GM10248 (cell line): Measurements from ENCODE around the gene WDR77.

ENCODE experiments used
- CTCF ChIA-PET: fragments of 300-600 bp; sonication (Branson Sonifier 250); formaldehyde crosslinking; extraction: SDS; loops from one replicate; lab custom pipeline; 2021; ENCODE audit warnings: antibody characterized with exemption; lab: Yijun Ruan, JAX
- POLR2A ChIA-PET: fragments of 350-650 bp; sonication (Branson Sonifier 250); formaldehyde crosslinking; extraction: SDS; loops from one replicate; lab custom pipeline; 2020; ENCODE audit warnings: antibody characterized with exemption; lab: Yijun Ruan, JAX
- DNase-seq: peaks from one replicate; pipeline ENCODE4 v3.0.0; 2012; ENCODE audit errors: extremely low spot score
- TF ChIP-seq, protein P1 (sequence below): IDR thresholded peaks from 2 replicates; pipeline ENCODE4 v1.5.1; 2012; ENCODE audit warnings: mild to moderate bottlenecking, low read depth; ENCODE audit errors: extremely low read depth, missing control alignments, control extremely low read depth

The WDR77 gene

GRCh38 chr1:111439461-111440351 lies 9.3 kb downstream of the WDR77 start:
- ChIA-PET CTCF (interaction anchor here (1.0 to 3.8 kb wide), 10 partner anchors 8 to 330 kb away, joined by 3 to 25 read pairs (median 6); partner anchors contain the start of genes ATP5PB, OVGP1 and WDR77), POLR2A (no interaction called here)
- DNase-seq, result no peak
- TF ChIP-seq, protein P1, sequence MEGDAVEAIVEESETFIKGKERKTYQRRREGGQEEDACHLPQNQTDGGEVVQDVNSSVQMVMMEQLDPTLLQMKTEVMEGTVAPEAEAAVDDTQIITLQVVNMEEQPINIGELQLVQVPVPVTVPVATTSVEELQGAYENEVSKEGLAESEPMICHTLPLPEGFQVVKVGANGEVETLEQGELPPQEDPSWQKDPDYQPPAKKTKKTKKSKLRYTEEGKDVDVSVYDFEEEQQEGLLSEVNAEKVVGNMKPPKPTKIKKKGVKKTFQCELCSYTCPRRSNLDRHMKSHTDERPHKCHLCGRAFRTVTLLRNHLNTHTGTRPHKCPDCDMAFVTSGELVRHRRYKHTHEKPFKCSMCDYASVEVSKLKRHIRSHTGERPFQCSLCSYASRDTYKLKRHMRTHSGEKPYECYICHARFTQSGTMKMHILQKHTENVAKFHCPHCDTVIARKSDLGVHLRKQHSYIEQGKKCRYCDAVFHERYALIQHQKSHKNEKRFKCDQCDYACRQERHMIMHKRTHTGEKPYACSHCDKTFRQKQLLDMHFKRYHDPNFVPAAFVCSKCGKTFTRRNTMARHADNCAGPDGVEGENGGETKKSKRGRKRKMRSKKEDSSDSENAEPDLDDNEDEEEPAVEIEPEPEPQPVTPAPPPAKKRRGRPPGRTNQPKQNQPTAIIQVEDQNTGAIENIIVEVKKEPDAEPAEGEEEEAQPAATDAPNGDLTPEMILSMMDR, result no peak

GRCh38 chr1:111436726-111437125 lies 12.3 kb downstream of the WDR77 start:
- TF ChIP-seq, protein P1, result no peak
- CTCF ChIA-PET, result interaction anchor here (1.4 to 3.8 kb wide), 2 partner anchors 11 to 35 kb away, joined by 4 to 25 read pairs; partner anchors contain the start of genes ATP5PB and WDR77
- POLR2A ChIA-PET, result no interaction called here
- DNase-seq, result no peak

DNA sequence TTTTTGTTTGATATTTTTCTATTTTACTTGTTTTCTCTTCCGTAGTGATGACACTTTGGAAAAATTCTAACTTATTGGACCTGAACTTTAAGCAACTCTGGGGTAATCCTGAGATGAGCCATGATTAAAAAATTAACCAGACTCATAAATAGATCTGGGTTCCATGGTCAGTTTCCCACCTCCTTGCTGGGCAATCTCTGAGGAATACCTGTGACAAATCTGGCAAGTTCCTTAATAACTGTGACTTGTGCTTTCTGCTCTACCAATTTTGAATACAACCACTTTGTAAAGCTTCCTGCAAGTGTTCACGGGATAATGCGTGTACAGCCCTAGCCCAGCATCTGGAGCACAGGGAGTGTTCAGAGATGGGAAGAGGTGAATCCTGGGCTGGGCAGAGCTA lies 24.8 kb downstream of the WDR77 start:
- TF ChIP-seq, protein P1, result no peak
- no peak for DNase-seq
- POLR2A ChIA-PET, result no interaction called here
- CTCF ChIA-PET, result interaction anchor here (0.9 to 2.6 kb wide), 3 partner anchors 14 to 25 kb away, joined by 3 to 7 read pairs (median 5); no protein-coding TSS in a partner anchor

DNA sequence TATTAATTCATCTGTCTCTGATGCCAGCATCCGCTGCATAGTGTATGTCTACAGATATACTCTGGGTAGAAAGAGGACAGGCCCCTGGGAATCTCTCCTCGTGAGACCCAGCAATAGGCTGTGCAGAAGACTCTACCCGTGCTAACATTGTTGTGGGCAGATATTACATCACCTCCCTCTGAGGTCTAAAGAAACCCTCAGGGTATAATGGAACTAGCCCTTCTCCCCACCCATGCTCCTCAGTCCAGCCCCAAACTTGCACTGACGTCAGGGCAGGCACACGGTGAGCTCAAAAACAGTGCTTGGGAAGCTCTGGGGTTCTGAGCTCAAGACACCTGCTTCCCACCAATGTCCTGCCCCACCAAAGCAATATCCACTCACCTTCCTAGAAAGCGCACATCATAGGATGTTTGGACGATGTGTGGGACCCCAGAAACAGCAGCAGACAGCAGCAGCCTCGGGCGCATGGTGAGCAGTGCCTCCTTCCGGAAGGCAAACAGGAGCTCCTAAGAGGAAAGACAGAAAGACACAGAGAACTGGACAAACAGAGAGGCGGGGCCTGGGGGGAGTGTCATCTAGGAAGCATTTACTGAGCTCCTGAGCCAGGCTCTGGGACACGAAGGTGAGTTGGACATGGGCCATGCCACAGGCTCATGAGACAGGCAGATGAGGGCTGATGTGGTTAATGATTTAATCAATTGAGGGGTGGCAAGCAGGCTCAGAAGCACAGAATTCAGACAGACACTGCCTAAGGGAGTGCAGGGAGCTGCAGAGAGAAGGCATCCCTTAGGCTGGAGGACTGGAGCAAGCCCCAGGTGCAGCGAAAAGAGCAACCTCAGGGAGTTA lies 26.3 kb downstream of the WDR77 start:
- ChIA-PET POLR2A (no interaction called here), CTCF (interaction anchor here (0.8 to 1.9 kb wide), 6 partner anchors 10 to 392 kb away, joined by 3 to 6 read pairs (median 4); no protein-coding TSS in a partner anchor)
- DNase-seq, result no peak
- TF ChIP-seq, protein P1, result no peak

- ChIA-PET CTCF (interaction anchor here (0.8 to 2.5 kb wide), 2 partner anchors 16 to 19 kb away, joined by 3 to 20 read pairs; no protein-coding TSS in a partner anchor), POLR2A (no interaction called here)
- no peak for DNase-seq
- TF ChIP-seq, protein P1, result no peak
Observed at GRCh38 chr1:111420377-111420776, 28.7 kb downstream of the WDR77 start.

- no peak for DNase-seq
- ChIA-PET POLR2A (no interaction called here), CTCF (interaction anchor here (1.5 to 2.9 kb wide), 3 partner anchors 19 to 135 kb away, joined by 3 to 11 read pairs (median 3); no protein-coding TSS in a partner anchor)
- TF ChIP-seq, protein P1, result no peak
Observed at GRCh38 chr1:111419037-111419436, 30.0 kb downstream of the WDR77 start.
